K562 (cell line): Measurements from ENCODE around the gene CRADD. TPM values are rescaled to one million over a fixed set of nuclear protein-coding genes. Genes with fewer than 3 reads are reported as not detected.

Experiments used
- ATAC-seq: fragments of 200-7000 bp; cut with Tn5 transposase; 3 replicates; pipeline ENCODE4 v1.9.1; 2020; ENCODE audit warnings: moderate library complexity
- BruUV-seq: library from RNA; stranded (reverse); fragments of 400-500 nt; replicated peaks from 2 replicates; lab custom pipeline; 2021; lab: Mats Ljungman, UMichigan
- CTCF ChIA-PET: fragments of 300-600 bp; formaldehyde crosslinking; extraction: SDS; loops from one replicate; lab custom pipeline; 2021; ENCODE audit warnings: low intra/inter-chr PET ratio; lab: Yijun Ruan, JAX
- POLR2A ChIA-PET: fragments of 300-600, 350-650 bp; sonication (Branson Sonifier 250); formaldehyde crosslinking; extraction: SDS; loops from one replicate; lab custom pipeline; 2021; ENCODE audit warnings: antibody characterized with exemption, inconsistent platforms; lab: Yijun Ruan, JAX
- DNase-seq, 4 experiments: peaks; one replicate each; pipeline versions ENCODE4 v3.0.0 to v3.0.0-alpha.2; 2011 to 2018; ENCODE audit warnings: low spot score in 3 of 4, mixed read lengths in 3 of 4; ENCODE audit errors: extremely low read depth in 1 of 4
- FAIRE-seq: peaks from 2 replicates; lab custom pipeline; 2011; peaks lifted over from hg19 to GRCh38; lab: Jason Lieb, UNC
- H2AFZ ChIP-seq: 2 replicates; pipeline ENCODE4 v1.6.0; 2011; ENCODE audit warnings: low read depth, low read length, control low read depth, inconsistent platforms
- H3K27ac ChIP-seq: fragments of 200-600 bp; 3 replicates; pipeline ENCODE4 v1.8.0; 2011; ENCODE audit warnings: low read depth, mild to moderate bottlenecking, control low read depth, inconsistent platforms, low read length, moderate library complexity, mixed read lengths; ENCODE audit errors: extremely low read depth
- H3K27me3 ChIP-seq, 2 experiments: fragments of 300-600 bp in 1 of 2; 2 replicates in 1 of 2; 3 replicates in 1 of 2; pipeline versions ENCODE4 v1.6.0 to v1.8.0; 2011; ENCODE audit warnings: inconsistent platforms in 2 of 2, low read length in 2 of 2, mild to moderate bottlenecking in 1 of 2, mixed read lengths in 1 of 2, moderate library complexity in 1 of 2; ENCODE audit not compliant: control insufficient read depth in 2 of 2, insufficient read depth in 2 of 2
- H3K36me3 ChIP-seq: fragments of 300-600 bp; 3 replicates; pipeline ENCODE4 v1.8.0; 2011; ENCODE audit warnings: mild to moderate bottlenecking, low read length, inconsistent platforms; ENCODE audit not compliant: control insufficient read depth, insufficient read depth
- H3K4me1 ChIP-seq, 2 experiments: fragments of 200-600 bp in 1 of 2; replicated peaks in 1 of 2; 2 replicates in 1 of 2; 3 replicates in 1 of 2; pipeline versions ENCODE4 v1.5.1 to v1.8.0; 2011; ENCODE audit warnings: inconsistent platforms in 2 of 2, low read length in 2 of 2, mild to moderate bottlenecking in 1 of 2, mixed read lengths in 1 of 2, moderate library complexity in 1 of 2; ENCODE audit not compliant: control insufficient read depth in 2 of 2, insufficient read depth in 2 of 2
- H3K4me2 ChIP-seq: 2 replicates; pipeline ENCODE4 v1.6.1; 2011; ENCODE audit warnings: low read length, control low read depth, inconsistent platforms, mixed read lengths; ENCODE audit not compliant: insufficient read depth
- H3K4me3 ChIP-seq: fragments of 200-600 bp; sonication (generic), shearing (Covaris generic); 2 replicates; pipeline ENCODE4 v1.5.1; 2016; ENCODE audit warnings: control low read depth, inconsistent platforms
- H3K79me2 ChIP-seq: fragments of 200-600 bp; 3 replicates; pipeline ENCODE4 v1.8.0; 2011; ENCODE audit warnings: low read length, inconsistent platforms; ENCODE audit not compliant: control insufficient read depth, insufficient read depth
- H3K9ac ChIP-seq, 2 experiments: 2 replicates each; pipeline versions ENCODE4 v1.6.0 to v1.6.1; 2011; ENCODE audit warnings: low read depth in 2 of 2, low read length in 2 of 2, control low read depth in 1 of 2, inconsistent platforms in 1 of 2, mild to moderate bottlenecking in 1 of 2, mixed read lengths in 1 of 2; ENCODE audit not compliant: insufficient read depth in 1 of 2
- H3K9me1 ChIP-seq: one replicate; pipeline ENCODE4 v1.6.0; 2011; ENCODE audit warnings: inconsistent platforms, mild to moderate bottlenecking, low read length, moderate library complexity; ENCODE audit not compliant: control insufficient read depth, insufficient read depth
- H3K9me3 ChIP-seq: replicated peaks from 2 replicates; pipeline ENCODE4 v1.5.1; 2011; ENCODE audit warnings: low read depth, low read length, inconsistent platforms; ENCODE audit not compliant: control insufficient read depth, insufficient read depth
- H4K20me1 ChIP-seq: replicated peaks from 2 replicates; pipeline ENCODE4 v1.6.1; 2011; ENCODE audit warnings: low read length, inconsistent platforms, mixed read lengths; ENCODE audit not compliant: control insufficient read depth, insufficient read depth
- BMI1 ChIP-seq: fragments of 150-350 bp; IDR thresholded peaks from 2 replicates; pipeline ENCODE4 v1.6.1; 2014; ENCODE audit warnings: low read length
- ESRRA ChIP-seq: fragments of 450-650 bp; IDR thresholded peaks from 2 replicates; pipeline ENCODE4 v1.6.1; 2014; ENCODE audit warnings: low read depth, mild to moderate bottlenecking, moderate library complexity, borderline replicate concordance
- HDAC8 ChIP-seq: fragments of 450-650 bp; IDR thresholded peaks from 2 replicates; pipeline ENCODE4 v1.6.1; 2016; ENCODE audit warnings: mild to moderate bottlenecking, missing genetic modification characterization, moderate library complexity, missing compliant biosample characterization
- MYBL2 ChIP-seq, 2 experiments: fragments of 450-650 bp in 1 of 2; sonication (generic) in 1 of 2; formaldehyde crosslinking in 1 of 2; IDR thresholded peaks; 2 replicates each; pipeline versions ENCODE4 v1.6.1 to v1.8.1; 2017 to 2022; ENCODE audit warnings: borderline replicate concordance in 1 of 2, inconsistent platforms in 1 of 2, low read depth in 1 of 2, mild to moderate bottlenecking in 1 of 2, missing genetic modification reagents in 1 of 2, moderate library complexity in 1 of 2
- POU5F1 ChIP-seq: fragments of 150-350 bp; IDR thresholded peaks from 2 replicates; pipeline ENCODE4 v1.6.1; 2014; ENCODE audit warnings: borderline replicate concordance, low read length, low read depth, mild to moderate bottlenecking; ENCODE audit not compliant: partially characterized antibody
- ZNF311 ChIP-seq: fragments of 250-450 bp; sonication (Bioruptor Pico); IDR thresholded peaks from 2 replicates; pipeline ENCODE4 v1.4.0; 2020; ENCODE audit warnings: mild to moderate bottlenecking, moderate library complexity
- WGBS: fragments of 100-300 bp; shearing (Covaris generic); methylation state at CpG from one replicate; pipeline ENCODE4 v1.1.6; 2016; ENCODE audit warnings: low coverage, mixed read lengths; ENCODE audit not compliant: insufficient coverage; ENCODE audit errors: missing lambda C conversion rate; 5-methylcytosine and 5-hydroxymethylcytosine counted together
- in situ Hi-C: fragments of 300-500 bp; cut with MboI; formaldehyde crosslinking; loops from 4 replicates; pipeline ENCODE4 v1.15.0; 2018; ENCODE audit warnings: inconsistent platforms, mixed read lengths
- intact Hi-C: fragments of 100-400 bp; cut with micrococcal nuclease; formaldehyde crosslinking; loops from 2 replicates; pipeline ENCODE4 v1.14.2; 2022
- polyA plus RNA-seq, 8 experiments: library from polyadenylated mRNA; depleted of rRNA in 4 of 8; stranded (reverse) in 5 of 8; unstranded in 3 of 8; fragments of >200 nt; fragmentation: Nextera tagmentation in 2 of 8; fragmentation: Illumina TruSeq in 1 of 8; extraction: Ambion mirVana in 2 of 8; extraction: Trizol in 1 of 8; gene quantifications; 2 replicates each; pipeline versions ENCODE4 v1.2.1 to v1.2.3, GENCODE V29; 2011 to 2014; ENCODE audit warnings: inconsistent platforms in 1 of 8, missing spikeins in 1 of 8
- total RNA-seq, 7 experiments: library from RNA; depleted of rRNA in 6 of 7; stranded (reverse); fragments of >200 nt in 6 of 7; fragmentation: Illumina TruSeq in 2 of 7; extraction: Trizol in 2 of 7; gene quantifications; 2 replicates each; pipeline versions ENCODE4 v1.2.1 to v1.2.3, GENCODE V29; 2011 to 2021; ENCODE audit warnings: low replicate concordance in 1 of 7
- TF ChIP-seq, protein P1 (sequence below): fragments of 450-650 bp; IDR thresholded peaks from 2 replicates; pipeline ENCODE4 v1.6.1; 2017; ENCODE audit warnings: antibody characterized with exemption, mild to moderate bottlenecking

Gene CRADD
- total and polyA plus RNA-seq, 9 of the 15 experiments (the other 6 are each of a cell fraction or from before 2014, with no cell fraction given), result 20.5 to 41.1 (median 25.9) TPM

GRCh38 chr12:93722179-93722578 is 45.0 kb downstream of the CRADD start:
- no peaks in the 10 kb centered on the region for H4K20me1 ChIP-seq
- no TSS peak for BruUV-seq
- in situ Hi-C loops (no loop called here), intact Hi-C loops (no loop called here)
- H3K36me3 ChIP-seq, result no peaks in the 10 kb centered on the region
- no peak overlapping the region for H3K9ac ChIP-seq
- H2AFZ ChIP-seq, result no peak overlapping the region
- H3K27ac ChIP-seq, result no peak overlapping the region
- no peak for DNase-seq
- H3K9me1 ChIP-seq, result no peaks in the 10 kb centered on the region
- no peaks in the 10 kb centered on the region for H3K27me3 ChIP-seq
- no peak for TF ChIP-seq ESRRA
- TF ChIP-seq MYBL2 (IDR thresholded peaks at IDR 0.05; ENCODE audit: low read depth), result no peak
- TF ChIP-seq MYBL2 (CRISPR knock-in tag; IDR thresholded peaks at IDR 0.05; ENCODE audit: borderline replicate concordance), result no peak
- no peak for TF ChIP-seq POU5F1
- peaks cover 9% of the 10 kb centered on the region; the same call in 2 of the 3 replicates for H3K79me2 ChIP-seq
- H3K9me3 ChIP-seq, result no peaks in the 10 kb centered on the region; the same call in 1 of the 2 replicates
- WGBS, result 50% methylated on average over 2 of the region's 2 CpGs
- no peak for ATAC-seq
- ChIA-PET POLR2A (no interaction called here), CTCF (no interaction called here)
- H3K4me3 ChIP-seq, result no peak overlapping the region
- FAIRE-seq, result no peak
- no peak overlapping the region for H3K4me2 ChIP-seq
- H3K4me1 ChIP-seq, result no peaks in the 10 kb centered on the region; a peak in 1 of 5 replicates

DNA sequence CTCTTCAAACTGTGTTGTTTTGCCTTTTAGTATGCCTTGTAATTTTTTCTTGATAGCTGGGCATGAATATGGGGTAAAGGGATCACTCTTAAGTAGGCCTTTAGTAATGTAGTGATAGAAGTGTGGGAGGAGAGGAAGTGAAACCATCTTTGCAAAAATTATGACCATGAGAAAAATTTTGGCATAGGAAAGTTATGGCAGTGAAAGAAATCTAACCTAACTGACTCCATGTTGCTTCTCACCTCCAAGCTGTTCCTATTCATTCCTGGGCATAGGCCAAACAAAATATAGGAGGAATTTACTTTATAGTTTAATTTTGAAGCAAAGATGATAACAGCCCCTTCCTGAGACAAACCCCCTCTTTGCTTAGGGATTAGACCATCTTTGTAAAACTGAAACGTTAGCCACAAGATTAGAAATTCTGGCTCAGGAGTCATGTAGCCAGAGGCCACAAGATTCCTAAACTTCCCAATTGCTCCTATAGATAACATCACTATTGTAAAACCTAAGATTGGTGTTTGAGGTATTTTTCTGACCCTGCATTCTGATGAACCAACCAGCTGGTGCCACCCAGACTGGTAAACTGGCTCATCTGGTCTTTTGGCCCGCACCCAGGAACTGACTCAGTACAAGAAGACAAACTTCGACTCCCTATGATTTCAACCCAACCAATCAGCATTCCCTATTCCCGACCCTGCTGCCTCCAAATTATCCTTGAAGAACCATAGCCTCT is 45.8 kb downstream of the CRADD start:
- Histone ChIP-seq H3K9me3 (no peaks in the 10 kb centered on the region; the same call in 1 of the 2 replicates), H3K36me3 (no peaks in the 10 kb centered on the region), H3K4me2 (no peak overlapping the region), H3K79me2 (peaks cover 7% of the 10 kb centered on the region; the same call in 1 of the 3 replicates), H3K27ac (no peak overlapping the region), H3K4me1 (no peaks in the 10 kb centered on the region; a peak in 3 of 5 replicates), H4K20me1 (no peaks in the 10 kb centered on the region), H3K9ac (no peak overlapping the region), H3K9me1 (no peaks in the 10 kb centered on the region), H3K27me3 (no peaks in the 10 kb centered on the region), H3K4me3 (no peak overlapping the region), H2AFZ (no peak overlapping the region)
- in situ Hi-C loops (no loop called here), intact Hi-C loops (no loop called here)
- DNase-seq, result no peak
- no peak for ATAC-seq
- WGBS, result 86% methylated on average over 4 of the region's 4 CpGs
- CTCF ChIA-PET, result no interaction called here
- TF ChIP-seq BMI1, result no peak
- TF ChIP-seq HDAC8 (tag), result no peak
- TF ChIP-seq, protein P1, sequence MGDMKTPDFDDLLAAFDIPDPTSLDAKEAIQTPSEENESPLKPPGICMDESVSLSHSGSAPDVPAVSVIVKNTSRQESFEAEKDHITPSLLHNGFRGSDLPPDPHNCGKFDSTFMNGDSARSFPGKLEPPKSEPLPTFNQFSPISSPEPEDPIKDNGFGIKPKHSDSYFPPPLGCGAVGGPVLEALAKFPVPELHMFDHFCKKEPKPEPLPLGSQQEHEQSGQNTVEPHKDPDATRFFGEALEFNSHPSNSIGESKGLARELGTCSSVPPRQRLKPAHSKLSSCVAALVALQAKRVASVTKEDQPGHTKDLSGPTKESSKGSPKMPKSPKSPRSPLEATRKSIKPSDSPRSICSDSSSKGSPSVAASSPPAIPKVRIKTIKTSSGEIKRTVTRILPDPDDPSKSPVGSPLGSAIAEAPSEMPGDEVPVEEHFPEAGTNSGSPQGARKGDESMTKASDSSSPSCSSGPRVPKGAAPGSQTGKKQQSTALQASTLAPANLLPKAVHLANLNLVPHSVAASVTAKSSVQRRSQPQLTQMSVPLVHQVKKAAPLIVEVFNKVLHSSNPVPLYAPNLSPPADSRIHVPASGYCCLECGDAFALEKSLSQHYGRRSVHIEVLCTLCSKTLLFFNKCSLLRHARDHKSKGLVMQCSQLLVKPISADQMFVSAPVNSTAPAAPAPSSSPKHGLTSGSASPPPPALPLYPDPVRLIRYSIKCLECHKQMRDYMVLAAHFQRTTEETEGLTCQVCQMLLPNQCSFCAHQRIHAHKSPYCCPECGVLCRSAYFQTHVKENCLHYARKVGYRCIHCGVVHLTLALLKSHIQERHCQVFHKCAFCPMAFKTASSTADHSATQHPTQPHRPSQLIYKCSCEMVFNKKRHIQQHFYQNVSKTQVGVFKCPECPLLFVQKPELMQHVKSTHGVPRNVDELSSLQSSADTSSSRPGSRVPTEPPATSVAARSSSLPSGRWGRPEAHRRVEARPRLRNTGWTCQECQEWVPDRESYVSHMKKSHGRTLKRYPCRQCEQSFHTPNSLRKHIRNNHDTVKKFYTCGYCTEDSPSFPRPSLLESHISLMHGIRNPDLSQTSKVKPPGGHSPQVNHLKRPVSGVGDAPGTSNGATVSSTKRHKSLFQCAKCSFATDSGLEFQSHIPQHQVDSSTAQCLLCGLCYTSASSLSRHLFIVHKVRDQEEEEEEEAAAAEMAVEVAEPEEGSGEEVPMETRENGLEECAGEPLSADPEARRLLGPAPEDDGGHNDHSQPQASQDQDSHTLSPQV, result peak; percentile 62
- peak; percentile 82 for TF ChIP-seq ZNF311 (CRISPR knock-in tag)
- no peak for FAIRE-seq
- BruUV-seq, result no TSS peak
- POLR2A ChIA-PET, result interaction anchor here (0.7 to 0.9 kb wide), 2 partner anchors 17 to 193 kb away, joined by 3 read pairs; no protein-coding TSS in a partner anchor
